Measurements from ENCODE around the gene TAS1R1.
A peak's percentile ranks its signal among the peaks of the same experiment; 100 is the strongest.

Gene TAS1R1

DNA sequence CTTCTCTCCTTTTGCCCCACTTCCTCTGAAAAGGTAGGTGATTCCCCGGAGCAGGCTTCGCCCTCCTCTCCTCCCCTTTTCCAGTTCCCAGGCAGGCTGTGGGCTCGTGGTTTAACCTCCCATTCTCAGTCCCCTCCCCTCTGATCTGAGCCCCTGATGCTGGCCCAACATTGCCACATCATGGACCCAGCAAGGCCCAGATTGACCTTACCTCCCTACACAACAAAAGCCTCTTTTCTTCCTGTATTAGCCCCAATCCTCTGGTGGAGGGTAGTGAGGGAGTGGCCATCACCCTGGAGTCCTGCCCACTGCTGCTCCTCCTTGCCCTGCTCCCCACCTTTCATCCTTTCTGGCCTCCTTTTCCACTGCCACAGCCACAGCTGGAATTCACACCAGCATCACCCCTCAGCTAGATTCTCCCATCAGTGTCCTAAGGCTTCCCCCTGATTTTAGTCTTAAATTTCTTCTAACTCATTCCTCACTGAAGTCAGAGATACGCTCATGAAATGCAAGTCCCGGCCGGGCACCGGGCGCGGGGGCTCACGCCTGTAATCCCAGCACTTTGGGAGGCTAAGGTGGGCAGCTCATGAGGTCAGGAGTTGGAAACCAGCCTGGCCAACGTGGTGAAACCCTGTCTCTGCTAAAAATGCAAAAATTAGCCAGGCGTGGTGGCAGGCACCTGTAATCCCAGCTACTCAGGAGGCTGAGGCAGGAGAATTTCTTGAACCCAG lies 17.7 kb downstream of the TAS1R1 start:
- DNase-seq (ENCODE audit: low read depth in 2 of 2): no peak

DNA sequence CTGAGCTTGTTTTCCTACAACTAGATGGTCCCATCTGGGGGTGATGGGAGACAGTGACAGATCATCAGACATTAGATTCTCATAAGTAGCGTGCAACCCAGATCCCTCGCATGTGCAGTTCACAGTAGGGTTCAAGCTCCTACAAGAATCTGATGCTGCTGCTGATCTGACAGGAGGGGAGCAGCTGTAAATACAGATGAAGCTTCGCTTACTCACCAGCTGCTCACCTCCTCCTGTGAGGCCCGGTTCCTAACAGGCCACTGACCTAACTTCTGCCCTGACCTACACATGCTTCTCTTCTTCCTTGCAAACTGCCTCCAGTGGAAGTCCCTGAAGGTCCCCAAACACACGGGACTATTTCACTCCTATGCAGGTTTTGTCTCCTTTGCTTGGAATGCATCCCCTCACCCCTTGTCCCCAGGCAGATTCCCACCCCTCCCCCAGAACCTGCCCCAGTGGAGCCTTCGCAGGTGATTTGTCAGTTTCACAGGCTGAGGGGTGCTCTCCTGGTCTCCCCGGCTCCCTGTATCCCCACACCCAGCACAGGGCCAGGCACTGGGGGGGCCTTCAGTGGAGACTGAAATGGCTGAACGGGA lies 19.0 kb downstream of the TAS1R1 start:
- DNase-seq (ENCODE audit: low read depth in 2 of 2): no peak

DNA sequence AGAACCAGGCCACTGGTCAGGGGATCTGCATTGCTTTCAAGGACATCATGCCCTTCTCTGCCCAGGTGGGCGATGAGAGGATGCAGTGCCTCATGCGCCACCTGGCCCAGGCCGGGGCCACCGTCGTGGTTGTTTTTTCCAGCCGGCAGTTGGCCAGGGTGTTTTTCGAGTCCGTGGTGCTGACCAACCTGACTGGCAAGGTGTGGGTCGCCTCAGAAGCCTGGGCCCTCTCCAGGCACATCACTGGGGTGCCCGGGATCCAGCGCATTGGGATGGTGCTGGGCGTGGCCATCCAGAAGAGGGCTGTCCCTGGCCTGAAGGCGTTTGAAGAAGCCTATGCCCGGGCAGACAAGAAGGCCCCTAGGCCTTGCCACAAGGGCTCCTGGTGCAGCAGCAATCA lies 19.7 kb downstream of the TAS1R1 start:
- DNase-seq (ENCODE audit: low read depth in 2 of 2): no peak

DNA sequence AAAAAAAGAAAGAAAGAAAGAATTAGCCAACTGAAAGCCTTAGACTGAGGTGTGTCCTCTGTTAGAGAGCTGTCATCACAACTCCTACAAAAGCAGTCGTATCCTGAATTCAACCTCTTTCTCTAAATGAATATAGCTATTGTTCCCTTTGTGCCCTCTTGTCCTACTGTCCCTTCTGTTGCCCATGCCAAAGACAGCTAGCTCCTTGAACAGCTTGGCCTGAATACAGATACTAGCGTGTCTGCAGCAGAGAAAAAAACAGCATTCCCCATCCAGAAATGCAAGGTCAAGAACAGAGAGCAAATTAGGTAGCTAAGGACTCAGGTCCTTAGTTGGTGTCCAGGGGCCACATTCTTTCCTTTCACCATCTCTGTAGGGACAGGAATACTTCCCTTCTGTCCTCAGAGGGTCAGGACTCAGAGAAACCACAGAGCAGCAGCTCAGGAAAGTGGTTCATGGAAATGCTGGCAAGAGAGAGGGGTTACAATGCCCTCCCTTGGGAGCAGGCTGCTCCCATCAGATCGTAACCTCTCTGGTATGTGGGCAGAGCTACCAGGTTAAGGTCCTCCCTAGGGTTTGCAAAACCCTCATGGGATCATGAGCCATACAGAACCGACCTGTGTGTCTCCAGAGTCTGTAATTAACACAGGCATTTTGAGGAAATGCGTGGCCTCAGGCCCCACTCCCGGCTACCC lies 22.9 kb downstream of the TAS1R1 start:
- DNase-seq (ENCODE audit: low read depth in 2 of 2): no peak

DNA sequence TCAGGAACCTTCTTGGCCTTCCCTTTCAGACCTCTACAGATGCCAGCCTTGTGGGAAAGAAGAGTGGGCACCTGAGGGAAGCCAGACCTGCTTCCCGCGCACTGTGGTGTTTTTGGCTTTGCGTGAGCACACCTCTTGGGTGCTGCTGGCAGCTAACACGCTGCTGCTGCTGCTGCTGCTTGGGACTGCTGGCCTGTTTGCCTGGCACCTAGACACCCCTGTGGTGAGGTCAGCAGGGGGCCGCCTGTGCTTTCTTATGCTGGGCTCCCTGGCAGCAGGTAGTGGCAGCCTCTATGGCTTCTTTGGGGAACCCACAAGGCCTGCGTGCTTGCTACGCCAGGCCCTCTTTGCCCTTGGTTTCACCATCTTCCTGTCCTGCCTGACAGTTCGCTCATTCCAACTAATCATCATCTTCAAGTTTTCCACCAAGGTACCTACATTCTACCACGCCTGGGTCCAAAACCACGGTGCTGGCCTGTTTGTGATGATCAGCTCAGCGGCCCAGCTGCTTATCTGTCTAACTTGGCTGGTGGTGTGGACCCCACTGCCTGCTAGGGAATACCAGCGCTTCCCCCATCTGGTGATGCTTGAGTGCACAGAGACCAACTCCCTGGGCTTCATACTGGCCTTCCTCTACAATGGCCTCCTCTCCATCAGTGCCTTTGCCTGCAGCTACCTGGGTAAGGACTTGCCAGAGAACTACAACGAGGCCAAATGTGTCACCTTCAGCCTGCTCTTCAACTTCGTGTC lies 23.7 kb downstream of the TAS1R1 start:
- DNase-seq (ENCODE audit: low read depth in 2 of 2): no peak

DNA sequence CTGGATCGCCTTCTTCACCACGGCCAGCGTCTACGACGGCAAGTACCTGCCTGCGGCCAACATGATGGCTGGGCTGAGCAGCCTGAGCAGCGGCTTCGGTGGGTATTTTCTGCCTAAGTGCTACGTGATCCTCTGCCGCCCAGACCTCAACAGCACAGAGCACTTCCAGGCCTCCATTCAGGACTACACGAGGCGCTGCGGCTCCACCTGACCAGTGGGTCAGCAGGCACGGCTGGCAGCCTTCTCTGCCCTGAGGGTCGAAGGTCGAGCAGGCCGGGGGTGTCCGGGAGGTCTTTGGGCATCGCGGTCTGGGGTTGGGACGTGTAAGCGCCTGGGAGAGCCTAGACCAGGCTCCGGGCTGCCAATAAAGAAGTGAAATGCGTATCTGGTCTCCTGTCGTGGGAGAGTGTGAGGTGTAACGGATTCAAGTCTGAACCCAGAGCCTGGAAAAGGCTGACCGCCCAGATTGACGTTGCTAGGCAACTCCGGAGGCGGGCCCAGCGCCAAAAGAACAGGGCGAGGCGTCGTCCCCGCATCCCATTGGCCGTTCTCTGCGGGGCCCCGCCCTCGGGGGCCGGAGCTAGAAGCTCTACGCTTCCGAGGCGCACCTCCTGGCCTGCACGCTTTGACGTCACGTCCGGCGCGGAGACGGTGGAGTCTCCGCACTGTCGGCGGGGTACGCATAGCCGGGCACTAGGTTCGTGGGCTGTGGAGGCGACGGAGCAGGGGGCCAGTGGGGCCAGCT lies 24.4 kb downstream of the TAS1R1 start, which contains the start of gene ZBTB48:
ZBTB48 (plus strand) TSS at position 621 of the 745 bp plus-strand sequence. CDS start 616 bp downstream, outside the sequence.
- DNase-seq (ENCODE audit: low read depth in 2 of 2): peak; percentile 92 to 93

- no peak for DNase-seq (ENCODE audit: low read depth in 2 of 2)
Observed at GRCh38 chr1:6580119-6580592, 25.0 kb downstream of the TAS1R1 start.

DNA sequence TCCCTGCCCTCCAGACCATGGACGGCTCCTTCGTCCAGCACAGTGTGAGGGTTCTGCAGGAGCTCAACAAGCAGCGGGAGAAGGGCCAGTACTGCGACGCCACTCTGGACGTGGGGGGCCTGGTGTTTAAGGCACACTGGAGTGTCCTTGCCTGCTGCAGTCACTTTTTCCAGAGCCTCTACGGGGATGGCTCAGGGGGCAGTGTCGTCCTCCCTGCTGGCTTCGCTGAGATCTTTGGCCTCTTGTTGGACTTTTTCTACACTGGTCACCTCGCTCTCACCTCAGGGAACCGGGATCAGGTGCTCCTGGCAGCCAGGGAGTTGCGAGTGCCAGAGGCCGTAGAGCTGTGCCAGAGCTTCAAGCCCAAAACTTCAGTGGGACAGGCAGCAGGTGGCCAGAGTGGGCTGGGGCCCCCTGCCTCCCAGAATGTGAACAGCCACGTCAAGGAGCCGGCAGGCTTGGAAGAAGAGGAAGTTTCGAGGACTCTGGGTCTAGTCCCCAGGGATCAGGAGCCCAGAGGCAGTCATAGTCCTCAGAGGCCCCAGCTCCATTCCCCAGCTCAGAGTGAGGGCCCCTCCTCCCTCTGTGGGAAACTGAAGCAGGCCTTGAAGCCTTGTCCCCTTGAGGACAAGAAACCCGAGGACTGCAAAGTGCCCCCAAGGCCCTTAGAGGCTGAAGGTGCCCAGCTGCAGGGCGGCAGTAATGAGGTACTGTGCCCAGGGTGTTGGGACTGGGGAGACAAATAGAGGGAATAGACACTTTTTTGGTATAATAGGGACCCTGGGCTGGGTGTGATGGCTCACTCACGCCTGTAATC lies 25.7 kb downstream of the TAS1R1 start:
- DNase-seq (ENCODE audit: low read depth in 2 of 2): no peak

DNA sequence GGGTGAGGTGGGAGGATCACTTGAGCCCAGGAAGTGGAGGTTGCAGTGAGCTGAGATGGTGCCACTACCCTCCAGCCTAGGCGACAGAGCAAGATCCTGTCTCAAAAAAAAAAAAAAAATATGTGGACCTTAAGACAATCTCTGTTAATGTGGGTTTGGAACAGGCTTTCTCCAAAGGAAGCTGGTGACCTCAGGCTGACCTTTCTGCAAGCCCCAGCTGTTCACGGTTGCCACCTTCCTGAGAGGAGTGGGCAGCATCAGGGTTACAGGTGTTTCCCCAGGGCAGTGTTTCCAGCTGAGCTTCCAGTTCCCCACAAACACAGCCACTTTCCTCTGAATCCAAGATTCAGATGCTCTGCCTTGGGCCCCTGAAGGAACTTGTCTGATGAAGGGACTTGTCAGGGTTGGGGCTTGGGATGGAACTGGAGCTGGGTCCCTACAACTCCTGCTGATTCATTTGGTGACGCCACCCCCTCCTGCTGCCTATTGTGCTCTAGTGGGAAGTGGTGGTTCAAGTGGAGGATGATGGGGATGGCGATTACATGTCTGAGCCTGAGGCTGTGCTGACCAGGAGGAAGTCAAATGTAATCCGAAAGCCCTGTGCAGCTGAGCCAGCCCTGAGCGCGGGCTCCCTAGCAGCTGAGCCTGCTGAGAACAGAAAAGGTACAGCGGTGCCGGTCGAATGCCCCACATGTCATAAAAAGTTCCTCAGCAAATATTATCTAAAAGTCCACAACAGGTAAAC lies 26.6 kb downstream of the TAS1R1 start:
- no peak for DNase-seq (ENCODE audit: low read depth in 2 of 2)

DNA sequence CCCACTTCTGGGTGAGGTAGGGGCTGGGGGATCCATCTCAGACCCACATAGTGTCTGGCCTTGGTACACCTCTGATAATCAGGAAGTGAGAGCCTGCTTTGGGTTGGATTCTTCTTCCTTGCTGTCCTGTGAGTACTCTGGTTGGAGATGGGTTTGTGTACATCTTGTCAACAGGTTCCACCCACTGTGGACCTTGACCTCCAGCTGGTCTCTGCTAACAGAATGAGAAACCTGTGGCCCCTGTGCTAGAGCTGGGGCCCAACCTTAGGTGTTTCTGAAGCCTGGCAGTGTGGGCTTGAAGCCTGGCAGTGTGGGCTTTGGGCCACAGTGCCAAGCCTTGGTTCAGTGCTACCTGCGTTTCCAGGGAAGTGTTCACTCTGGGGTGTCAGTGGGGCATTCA lies 27.3 kb downstream of the TAS1R1 start:
- no peak for DNase-seq (ENCODE audit: low read depth in 2 of 2)

DNA sequence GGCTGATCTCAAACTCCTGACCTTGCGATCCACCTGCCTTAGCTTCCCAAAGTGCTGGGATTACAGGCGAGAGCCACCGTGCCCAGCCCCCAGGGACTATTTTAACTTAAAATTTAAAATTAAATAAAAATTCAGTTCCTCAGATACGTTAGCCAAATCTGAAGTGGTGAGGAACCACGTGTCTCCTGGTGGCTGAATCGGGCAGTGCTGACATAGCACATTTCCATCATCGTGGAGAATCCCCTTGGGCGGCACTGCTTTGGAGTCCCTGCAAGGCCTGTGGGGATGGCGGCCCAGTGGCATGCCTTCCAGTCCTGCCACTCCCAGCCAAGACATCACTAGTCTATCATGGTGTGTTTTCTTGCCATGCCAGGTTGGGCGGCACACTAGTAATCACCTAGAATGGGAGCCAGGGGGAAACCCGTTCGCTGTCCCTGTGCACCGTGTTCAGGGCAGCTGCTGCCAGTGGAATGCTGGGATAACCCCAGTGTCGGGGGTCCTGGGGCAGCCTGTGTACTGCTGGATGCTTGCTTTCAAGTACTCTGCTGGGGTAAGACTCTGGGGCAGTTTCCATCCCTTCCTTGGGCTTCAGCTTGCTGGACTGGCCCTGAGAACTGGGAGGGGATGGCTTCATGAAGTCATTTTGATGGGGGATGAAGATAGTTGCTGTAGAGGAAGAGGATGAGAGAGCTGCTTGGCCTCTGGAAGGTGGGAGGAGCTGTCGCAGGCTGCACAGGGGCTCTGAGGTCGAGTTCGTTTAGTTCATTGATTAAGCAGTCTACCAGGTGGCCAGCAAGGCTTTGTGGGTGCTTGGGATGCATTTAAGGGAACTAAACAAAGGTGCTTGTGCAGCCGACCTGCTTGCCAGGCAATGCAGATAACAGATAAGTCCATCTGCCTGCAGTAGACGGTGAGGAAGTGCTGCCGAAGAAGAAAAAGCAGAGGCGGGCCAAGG lies 29.3 kb downstream of the TAS1R1 start:
- no peak for DNase-seq (ENCODE audit: low read depth in 2 of 2)

DNA sequence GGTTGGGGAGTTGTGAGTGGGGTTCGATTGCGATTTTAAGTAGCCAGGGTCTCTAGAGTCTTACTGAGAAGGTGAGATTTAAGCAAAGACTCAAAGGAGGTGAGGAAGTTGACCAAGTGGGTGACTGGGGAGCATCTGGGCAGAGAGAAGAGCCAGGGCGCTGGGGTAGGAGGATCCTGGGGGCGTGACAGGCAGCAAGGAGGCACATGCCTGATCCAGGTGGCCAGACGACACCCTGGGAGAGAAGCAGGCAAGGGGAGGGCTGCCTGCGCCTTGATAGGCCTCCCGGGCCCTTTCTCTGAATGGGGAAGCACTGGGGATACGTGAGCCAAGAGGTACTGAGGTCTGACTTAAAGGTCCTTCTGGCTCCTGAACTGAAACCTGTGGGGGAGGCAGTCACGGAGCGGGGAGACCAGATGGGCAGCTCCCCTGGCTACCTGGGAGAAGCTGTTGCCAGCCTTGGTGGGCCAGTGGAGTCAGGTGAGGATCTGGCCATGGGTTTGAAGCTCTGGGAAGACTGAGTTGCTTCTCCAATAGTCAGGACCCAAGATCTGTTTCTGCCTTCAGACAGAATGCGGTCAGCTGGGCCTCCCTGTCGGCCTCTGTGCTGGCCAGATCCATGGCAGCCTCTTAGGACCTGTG lies 30.1 kb downstream of the TAS1R1 start:
- DNase-seq (ENCODE audit: low read depth in 2 of 2): no peak

DNA sequence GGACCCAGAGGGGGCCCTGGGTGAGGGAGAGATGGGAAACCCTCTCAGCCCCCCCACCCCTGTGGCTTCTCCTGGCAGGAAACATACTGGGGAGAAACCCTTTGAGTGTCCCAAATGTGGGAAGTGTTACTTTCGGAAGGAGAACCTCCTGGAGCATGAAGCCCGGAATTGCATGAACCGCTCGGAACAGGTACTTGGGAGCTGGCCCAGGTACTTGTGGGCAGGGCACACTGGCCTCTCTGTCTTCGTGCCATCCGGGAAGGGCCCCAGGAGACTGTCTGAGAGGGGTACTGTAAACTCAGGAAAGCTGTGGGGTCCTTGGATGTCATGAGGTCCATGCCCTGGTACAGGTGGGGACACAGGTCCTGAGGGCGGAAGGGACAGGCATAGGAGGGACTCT lies 30.7 kb downstream of the TAS1R1 start:
- no peak for DNase-seq (ENCODE audit: low read depth in 2 of 2)

- no peak for DNase-seq (ENCODE audit: low read depth in 2 of 2)
Observed at GRCh38 chr1:6586404-6586816, 31.3 kb downstream of the TAS1R1 start.

GRCh38 chr1:6587261-6588005 lies 32.3 kb downstream of the TAS1R1 start:
- no peak for DNase-seq (ENCODE audit: low read depth in 2 of 2)

DNA sequence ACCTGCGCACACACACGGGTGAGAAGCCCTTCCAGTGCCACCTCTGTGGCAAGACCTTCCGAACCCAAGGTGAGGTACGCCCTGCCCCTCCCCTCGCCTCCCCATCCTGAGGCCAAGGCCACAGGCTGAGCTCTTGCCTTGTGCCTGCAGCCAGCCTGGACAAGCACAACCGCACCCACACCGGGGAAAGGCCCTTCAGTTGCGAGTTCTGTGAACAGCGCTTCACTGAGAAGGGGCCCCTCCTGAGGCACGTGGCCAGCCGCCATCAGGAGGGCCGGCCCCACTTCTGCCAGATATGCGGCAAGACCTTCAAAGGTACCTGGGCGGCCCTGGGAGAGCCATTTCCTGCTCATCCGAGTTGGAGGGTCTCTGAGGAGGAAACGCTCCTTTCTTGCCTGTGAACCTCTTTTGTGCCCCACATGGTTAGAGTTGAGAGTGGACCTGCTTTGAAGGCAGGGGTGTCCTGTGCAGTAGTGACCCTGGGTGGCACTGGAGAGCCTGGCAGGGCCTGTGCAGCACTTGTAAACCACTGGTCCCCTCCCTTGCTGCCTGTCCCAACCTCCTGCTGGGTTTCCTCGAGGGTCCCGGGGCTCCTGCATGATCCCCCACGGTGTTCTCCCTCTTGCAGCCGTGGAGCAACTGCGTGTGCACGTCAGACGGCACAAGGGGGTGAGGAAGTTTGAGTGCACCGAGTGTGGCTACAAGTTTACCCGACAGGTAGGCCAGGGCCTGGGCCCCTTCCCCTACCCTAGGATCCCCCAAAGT lies 33.2 kb downstream of the TAS1R1 start:
- no peak for DNase-seq (ENCODE audit: low read depth in 2 of 2)
